OCI-LY7 (cell line): ENCODE measurements around the gene MIA. TPM values are rescaled to one million over a fixed set of nuclear protein-coding genes. Genes with fewer than 3 reads are reported as not detected.

Source experiments
- BruUV-seq: library from RNA; stranded (reverse); fragments of 400-500 nt; replicated peaks from 2 replicates; lab custom pipeline; 2021; lab: Mats Ljungman, UMichigan
- CTCF ChIA-PET: fragments of 300-600 bp; sonication (Branson Sonifier 250); formaldehyde crosslinking; loops from one replicate; lab custom pipeline; 2022; ENCODE audit warnings: antibody characterized with exemption; ENCODE audit not compliant: unreplicated experiment; lab: Charles Lee
- POLR2A ChIA-PET: fragments of 300-600 bp; sonication (Branson Sonifier 250); formaldehyde crosslinking; loops from one replicate; lab custom pipeline; 2022; ENCODE audit warnings: antibody characterized with exemption; lab: Charles Lee
- DNase-seq: peaks from one replicate; pipeline ENCODE4 v3.0.0-alpha.2; 2015; ENCODE audit warnings: low spot score
- H2AFZ ChIP-seq: fragments of 200-600 bp; sonication (generic), shearing (Covaris generic); 2 replicates; pipeline ENCODE4 v1.6.1; 2014; ENCODE audit warnings: mild to moderate bottlenecking, antibody characterized with exemption, low read length, moderate library complexity
- H3K27ac ChIP-seq: fragments of 200-600 bp; sonication (generic); 2 replicates; pipeline ENCODE4 v1.5.1; 2014; ENCODE audit warnings: mixed run types, low read depth, mild to moderate bottlenecking, moderate library complexity, low read length, inconsistent platforms; ENCODE audit not compliant: poor library complexity, severe bottlenecking
- H3K36me3 ChIP-seq: fragments of 200-600 bp; sonication (generic); 2 replicates; pipeline ENCODE4 v1.6.1; 2014; ENCODE audit warnings: mild to moderate bottlenecking, antibody characterized with exemption, low read length, moderate library complexity, mixed read lengths; ENCODE audit not compliant: insufficient read depth
- H3K4me1 ChIP-seq: fragments of 200-600 bp; sonication (generic); 2 replicates; pipeline ENCODE4 v1.5.1; 2014; ENCODE audit warnings: mild to moderate bottlenecking, low read length; ENCODE audit not compliant: insufficient read depth, poor library complexity, severe bottlenecking
- H3K4me2 ChIP-seq: fragments of 200-600 bp; sonication (generic); 2 replicates; pipeline ENCODE4 v1.6.1; 2014; ENCODE audit warnings: mild to moderate bottlenecking, low read length
- H3K4me3 ChIP-seq: fragments of 200-600 bp; sonication (generic); 2 replicates; pipeline ENCODE4 v1.5.1; 2014; ENCODE audit warnings: mild to moderate bottlenecking, low read depth, low read length; ENCODE audit not compliant: poor library complexity, severe bottlenecking
- H3K79me2 ChIP-seq: fragments of 200-600 bp; sonication (generic); 2 replicates; pipeline ENCODE4 v1.6.1; 2016; ENCODE audit warnings: low read depth, mild to moderate bottlenecking, low read length, moderate library complexity, mixed read lengths; ENCODE audit not compliant: insufficient read depth
- H3K9me2 ChIP-seq: fragments of 200-600 bp; sonication (generic); 2 replicates; pipeline ENCODE4 v1.6.1; 2016; ENCODE audit warnings: mild to moderate bottlenecking, low read length, mixed read lengths; ENCODE audit not compliant: insufficient read depth
- H3K9me3 ChIP-seq: fragments of 200-600 bp; sonication (generic); 2 replicates; pipeline ENCODE4 v1.6.1; 2014; ENCODE audit warnings: mild to moderate bottlenecking, mixed run types, low read length, mixed read lengths
- H4K20me1 ChIP-seq: fragments of 200-600 bp; sonication (generic); 2 replicates; pipeline ENCODE4 v1.6.1; 2014; ENCODE audit warnings: mild to moderate bottlenecking, antibody characterized with exemption, low read length, moderate library complexity, mixed read lengths; ENCODE audit not compliant: insufficient read depth
- EZH2phosphoT487 ChIP-seq: fragments of 200-600 bp; sonication (generic); IDR thresholded peaks from 2 replicates; pipeline ENCODE4 v1.6.1; 2018; ENCODE audit warnings: low read depth, borderline replicate concordance, mild to moderate bottlenecking, mixed run types, antibody characterized with exemption, low read length, moderate library complexity, mixed read lengths
- intact Hi-C: fragments of 100-400 bp; cut with micrococcal nuclease; formaldehyde crosslinking; loops from one replicate; pipeline ENCODE4 v1.10.0; 2022; ENCODE audit not compliant: unreplicated experiment
- total RNA-seq, 2 experiments: library from RNA; depleted of rRNA in 1 of 2; stranded (reverse); fragments of >200 nt in 1 of 2; shearing (Covaris generic) in 1 of 2; gene quantifications; 2 replicates each; pipeline ENCODE4 v1.2.3, GENCODE V29; 2014 to 2022
- TF ChIP-seq, protein P1 (sequence below): fragments of 200-600 bp; sonication (generic); conservative IDR thresholded peaks from 2 replicates; pipeline ENCODE4 v1.5.1; 2014; ENCODE audit warnings: mild to moderate bottlenecking, antibody characterized with exemption, low read length, moderate library complexity, mixed read lengths

Gene MIA
- total RNA-seq, 2 experiments from 2014 or later: not detected

DNA sequence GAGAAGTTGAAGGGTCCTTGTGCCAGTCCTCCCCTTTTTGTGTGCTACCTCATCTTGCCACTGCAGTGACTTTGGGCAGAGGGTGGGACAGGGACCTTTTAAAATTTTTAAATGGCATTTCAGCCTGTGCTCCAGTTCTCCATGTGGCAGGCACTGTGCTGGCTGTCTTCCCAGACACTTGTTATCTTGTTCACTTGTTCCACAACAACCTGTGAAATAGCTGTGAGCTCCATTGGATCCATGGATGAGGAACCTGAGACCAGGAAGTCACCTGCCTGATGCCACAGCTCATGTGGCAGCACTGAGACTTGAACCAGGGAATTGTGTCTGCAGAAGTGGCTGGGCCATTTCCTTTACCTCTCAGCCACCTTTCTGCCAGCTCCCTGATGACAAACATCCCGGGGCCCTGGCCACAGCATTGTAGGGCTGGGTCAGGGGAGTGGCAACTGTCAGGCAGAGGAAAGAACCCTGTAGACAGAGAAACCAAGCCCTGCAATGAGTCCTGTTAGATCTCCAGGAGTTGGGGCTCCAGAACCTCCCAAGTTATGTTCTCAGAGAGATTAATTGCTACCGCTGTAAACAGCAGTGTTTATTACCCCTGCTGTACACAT, 30.0 kb downstream of the MIA start:
- no TSS peak for BruUV-seq
- H3K79me2 ChIP-seq: peaks cover 61% of the 10 kb centered on the region
- peak overlapping the region; percentile 81 for H3K27ac ChIP-seq
- no peaks in the 10 kb centered on the region for H3K9me3 ChIP-seq
- no peak for DNase-seq
- H3K4me1 ChIP-seq: peaks cover 70% of the 10 kb centered on the region
- H2AFZ ChIP-seq: no peak overlapping the region
- H4K20me1 ChIP-seq: peaks cover 27% of the 10 kb centered on the region
- no peak overlapping the region for H3K4me3 ChIP-seq
- no peak for TF ChIP-seq EZH2phosphoT487
- TF ChIP-seq, protein P1, sequence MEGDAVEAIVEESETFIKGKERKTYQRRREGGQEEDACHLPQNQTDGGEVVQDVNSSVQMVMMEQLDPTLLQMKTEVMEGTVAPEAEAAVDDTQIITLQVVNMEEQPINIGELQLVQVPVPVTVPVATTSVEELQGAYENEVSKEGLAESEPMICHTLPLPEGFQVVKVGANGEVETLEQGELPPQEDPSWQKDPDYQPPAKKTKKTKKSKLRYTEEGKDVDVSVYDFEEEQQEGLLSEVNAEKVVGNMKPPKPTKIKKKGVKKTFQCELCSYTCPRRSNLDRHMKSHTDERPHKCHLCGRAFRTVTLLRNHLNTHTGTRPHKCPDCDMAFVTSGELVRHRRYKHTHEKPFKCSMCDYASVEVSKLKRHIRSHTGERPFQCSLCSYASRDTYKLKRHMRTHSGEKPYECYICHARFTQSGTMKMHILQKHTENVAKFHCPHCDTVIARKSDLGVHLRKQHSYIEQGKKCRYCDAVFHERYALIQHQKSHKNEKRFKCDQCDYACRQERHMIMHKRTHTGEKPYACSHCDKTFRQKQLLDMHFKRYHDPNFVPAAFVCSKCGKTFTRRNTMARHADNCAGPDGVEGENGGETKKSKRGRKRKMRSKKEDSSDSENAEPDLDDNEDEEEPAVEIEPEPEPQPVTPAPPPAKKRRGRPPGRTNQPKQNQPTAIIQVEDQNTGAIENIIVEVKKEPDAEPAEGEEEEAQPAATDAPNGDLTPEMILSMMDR: no peak
- intact Hi-C loops: no loop called here
- H3K4me2 ChIP-seq: peak overlapping the region; percentile 97; the same call in 1 of the 2 replicates
- CTCF ChIA-PET: interaction anchor here (0.6 kb wide), 1 partner anchor 971 kb away, joined by 12 read pairs; the partner anchor contains the start of gene DYRK1B
- peaks cover 94% of the 10 kb centered on the region for H3K36me3 ChIP-seq
- POLR2A ChIA-PET: interaction anchor here (1.2 to 1.5 kb wide), 2 partner anchors 27 to 55 kb away, joined by 3 to 4 read pairs; partner anchors contain the start of genes ACTMAP and SNRPA
- H3K9me2 ChIP-seq: no peaks in the 10 kb centered on the region

DNA sequence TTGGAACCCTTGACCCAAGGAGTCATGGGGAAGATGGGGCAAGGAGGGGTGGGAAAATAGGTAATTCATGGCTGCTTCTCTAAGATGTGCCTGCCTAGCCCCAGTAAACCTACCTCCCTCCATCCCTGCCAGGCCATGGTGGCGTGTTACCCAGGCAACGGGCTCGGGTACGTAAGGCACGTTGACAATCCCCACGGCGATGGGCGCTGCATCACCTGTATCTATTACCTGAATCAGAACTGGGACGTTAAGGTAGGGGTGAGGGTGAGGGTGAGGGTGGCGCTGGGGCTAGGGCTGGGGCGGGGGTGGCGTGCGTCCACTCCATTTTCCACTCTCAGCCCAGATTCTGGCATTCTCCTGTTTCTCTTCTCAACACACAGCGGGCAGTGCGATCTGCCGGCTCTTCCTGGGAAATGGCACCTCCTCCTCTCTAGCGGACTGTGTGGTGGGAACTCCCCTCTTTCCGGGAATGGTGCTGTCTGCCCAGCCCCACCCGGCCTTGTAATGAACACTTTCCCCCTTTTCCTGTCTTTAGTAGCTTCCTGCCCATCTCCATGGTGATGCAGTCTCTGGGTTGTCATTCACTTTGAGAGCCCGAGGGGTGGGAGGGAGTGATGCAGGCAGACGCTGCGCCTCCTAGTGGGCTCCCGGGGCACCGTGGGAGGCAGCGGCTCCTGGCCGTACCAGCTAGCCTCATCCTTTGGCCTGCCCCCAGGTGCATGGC, 31.3 kb downstream of the MIA start:
- POLR2A ChIA-PET: interaction anchor here (0.6 to 1.5 kb wide), 2 partner anchors 28 to 403 kb away, joined by 4 to 5 read pairs; no protein-coding TSS in a partner anchor
- no peak overlapping the region for H2AFZ ChIP-seq
- H3K27ac ChIP-seq: peak overlapping the region; percentile 81
- peaks cover 67% of the 10 kb centered on the region for H3K4me1 ChIP-seq
- BruUV-seq: no TSS peak
- H4K20me1 ChIP-seq: peaks cover 27% of the 10 kb centered on the region
- H3K4me3 ChIP-seq: no peak overlapping the region
- peaks cover 49% of the 10 kb centered on the region for H3K79me2 ChIP-seq
- intact Hi-C loops: loop anchor here (1.0 kb wide), 1 partner anchor 143 kb away; no protein-coding TSS in a partner anchor
- peak; percentile 81 for DNase-seq
- no peaks in the 10 kb centered on the region for H3K9me2 ChIP-seq
- no peak for TF ChIP-seq EZH2phosphoT487
- TF ChIP-seq, protein P1: peak; percentile 92
- peak overlapping the region; percentile 18; the same call in 1 of the 2 replicates for H3K4me2 ChIP-seq
- CTCF ChIA-PET: interaction anchor here (1.0 kb wide), 1 partner anchor 53 kb away, joined by 4 read pairs; no protein-coding TSS in a partner anchor
- H3K36me3 ChIP-seq: peaks cover 83% of the 10 kb centered on the region
- H3K9me3 ChIP-seq: no peaks in the 10 kb centered on the region
